Fibroblast of lung (primary cell): ENCODE data around the gene RNU5B-1. TPM values are rescaled to one million over a fixed set of nuclear protein-coding genes. Genes with fewer than 3 reads are reported as not detected.

Source experiments
- DNase-seq, 2 donors: peaks; one replicate each; pipeline versions ENCODE4 v3.0.0 to v3.0.0-alpha.2; 2010; ENCODE audit warnings: low read depth in 2 of 2
- H2AFZ ChIP-seq: 2 replicates; pipeline ENCODE4 v1.5.1; 2012; ENCODE audit warnings: low read length, control low read depth, inconsistent platforms
- H3K27ac ChIP-seq: 2 replicates; pipeline ENCODE4 v1.5.1; 2011; ENCODE audit warnings: low read length, control low read depth; ENCODE audit not compliant: insufficient read depth
- H3K27me3 ChIP-seq: 2 replicates; pipeline ENCODE4 v1.5.1; 2011; ENCODE audit warnings: mild to moderate bottlenecking, low read length; ENCODE audit not compliant: control insufficient read depth, insufficient read depth
- H3K36me3 ChIP-seq: 2 replicates; pipeline ENCODE4 v1.5.1; 2011; ENCODE audit warnings: low read length; ENCODE audit not compliant: control insufficient read depth, insufficient read depth
- H3K4me1 ChIP-seq: 2 replicates; pipeline ENCODE4 v1.5.1; 2011; ENCODE audit warnings: low read length; ENCODE audit not compliant: control insufficient read depth, insufficient read depth; ENCODE audit errors: extremely low read depth
- H3K4me2 ChIP-seq: 2 replicates; pipeline ENCODE4 v1.5.1; 2011; ENCODE audit warnings: low read length, control low read depth; ENCODE audit not compliant: insufficient read depth; ENCODE audit errors: extremely low read depth
- H3K4me3 ChIP-seq, 4 experiments: fragments of 200-600 bp in 1 of 4; sonication (generic) in 1 of 4; replicated peaks in 1 of 4; 2 replicates each; pipeline ENCODE4 v1.5.1; 2011 to 2016; ENCODE audit warnings: low read length in 4 of 4, low read depth in 3 of 4, mild to moderate bottlenecking in 3 of 4, control low read depth in 2 of 4, inconsistent platforms in 1 of 4, mixed read lengths in 1 of 4; ENCODE audit not compliant: insufficient read depth in 1 of 4; ENCODE audit errors: control extremely low read depth in 1 of 4
- H3K79me2 ChIP-seq: 2 replicates; pipeline ENCODE4 v1.5.1; 2012; ENCODE audit warnings: mild to moderate bottlenecking, low read length, inconsistent platforms; ENCODE audit not compliant: control insufficient read depth, insufficient read depth
- H3K9ac ChIP-seq: 2 replicates; pipeline ENCODE4 v1.5.1; 2011; ENCODE audit warnings: mild to moderate bottlenecking, low read length, control low read depth; ENCODE audit not compliant: insufficient read depth
- H3K9me3 ChIP-seq: 2 replicates; pipeline ENCODE4 v1.5.1; 2012; ENCODE audit warnings: low read depth, low read length; ENCODE audit not compliant: control insufficient read depth, insufficient read depth
- H4K20me1 ChIP-seq: 2 replicates; pipeline ENCODE4 v1.5.1; 2011; ENCODE audit warnings: low read length; ENCODE audit not compliant: control insufficient read depth, insufficient read depth; ENCODE audit errors: extremely low read depth
- CTCF ChIP-seq, 2 donors: IDR thresholded peaks in 1 of 2; conservative IDR thresholded peaks in 1 of 2; 1 replicate in 1 of 2; 2 replicates in 1 of 2; pipeline ENCODE4 v1.5.1; 2011 to 2012; ENCODE audit warnings: low read length in 2 of 2, control low read depth in 1 of 2, inconsistent platforms in 1 of 2, low read depth in 1 of 2, mild to moderate bottlenecking in 1 of 2
- EZH2 ChIP-seq: IDR thresholded peaks from 2 replicates; pipeline ENCODE4 v1.5.1; 2012; ENCODE audit warnings: low read length, control low read depth, mild to moderate bottlenecking; ENCODE audit errors: missing control alignments
- polyA plus RNA-seq, 2 donors: library from polyadenylated mRNA; depleted of rRNA in 1 of 2; stranded (reverse) in 1 of 2; unstranded in 1 of 2; fragments of >200 nt; gene quantifications; 2 replicates each; pipeline ENCODE4 v1.2.1, GENCODE V29; 2011 to 2012; ENCODE audit warnings: missing spikeins in 1 of 2
- total RNA-seq: library from RNA; depleted of rRNA; stranded (reverse); fragments of >200 nt; gene quantifications from 2 replicates; pipeline ENCODE4 v1.2.1, GENCODE V29; 2014

RNU5B-1 gene
- total and polyA plus RNA-seq, 2 donors (not counting 1 experiment from before 2014, with no cell fraction given) = not detected

DNA sequence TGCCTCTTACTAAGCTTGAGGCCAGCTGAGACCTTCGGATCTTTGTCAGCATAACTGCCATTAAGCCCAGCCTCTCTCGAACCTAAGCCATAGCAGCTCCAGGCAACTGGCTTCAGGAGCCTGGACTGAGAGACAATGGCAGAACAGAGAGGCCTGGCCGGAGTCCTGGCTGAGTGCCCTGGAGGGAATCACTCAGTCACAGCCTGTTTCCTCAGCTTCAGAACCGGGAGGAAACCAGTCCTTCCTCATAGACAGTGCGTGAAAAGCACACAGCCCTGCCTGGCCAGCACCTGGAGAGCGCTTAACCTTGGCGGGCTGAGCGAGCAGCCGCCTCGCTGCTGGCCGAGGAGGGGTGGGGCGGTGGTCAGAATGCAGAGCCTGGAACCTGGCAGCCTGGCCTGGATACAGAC, 21.6 kb downstream of the RNU5B-1 start:
- no peak overlapping the region for H3K4me3 ChIP-seq
- H3K4me2 ChIP-seq = no peak overlapping the region
- no peak overlapping the region for H2AFZ ChIP-seq
- H3K9ac ChIP-seq = no peak overlapping the region
- no peaks in the 10 kb centered on the region for H4K20me1 ChIP-seq
- DNase-seq = peak in 1 of 2 donors; percentile 14
- H3K4me1 ChIP-seq = no peaks in the 10 kb centered on the region
- H3K27me3 ChIP-seq = peaks cover 2% of the 10 kb centered on the region
- no peak overlapping the region for H3K27ac ChIP-seq
- no peaks in the 10 kb centered on the region for H3K79me2 ChIP-seq
- TF ChIP-seq EZH2 = no peak
- H3K36me3 ChIP-seq = no peaks in the 10 kb centered on the region
- no peaks in the 10 kb centered on the region for H3K9me3 ChIP-seq

DNA sequence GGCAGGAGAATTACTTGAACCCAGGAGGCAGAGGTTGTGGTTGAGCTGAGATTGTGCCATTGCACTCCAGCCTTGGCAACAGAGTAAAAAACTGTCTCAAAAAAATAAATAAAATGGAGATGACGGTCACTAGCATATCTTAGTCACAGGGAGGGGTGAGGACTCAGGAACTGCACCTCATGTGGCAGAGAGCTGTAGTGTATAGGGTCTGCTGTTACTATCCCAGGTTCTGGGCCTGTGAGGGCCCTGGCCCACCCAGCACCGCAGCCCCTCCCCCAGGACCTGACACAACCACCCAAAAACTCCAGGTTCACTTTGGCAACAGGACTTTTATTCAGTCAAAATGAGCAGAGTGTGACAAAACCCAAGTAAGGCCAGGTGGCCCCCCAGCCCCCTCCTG, 22.3 kb downstream of the RNU5B-1 start:
- TF ChIP-seq CTCF (conservative IDR thresholded peaks at IDR 0.05 in 1 of 2, IDR thresholded peaks at IDR 0.05 in 1 of 2; ENCODE audit: low read depth in 1 of 2, low read length in 2 of 2) (no peak), EZH2 (no peak)
- Histone ChIP-seq H3K4me2 (no peak overlapping the region), H3K4me1 (no peaks in the 10 kb centered on the region), H4K20me1 (no peaks in the 10 kb centered on the region), H3K27ac (no peak overlapping the region), H3K27me3 (no peaks in the 10 kb centered on the region), H3K4me3 (no peak overlapping the region), H3K36me3 (no peaks in the 10 kb centered on the region), H3K9me3 (no peaks in the 10 kb centered on the region), H3K9ac (no peak overlapping the region), H3K79me2 (no peaks in the 10 kb centered on the region), H2AFZ (no peak overlapping the region)
- no peak for DNase-seq

DNA sequence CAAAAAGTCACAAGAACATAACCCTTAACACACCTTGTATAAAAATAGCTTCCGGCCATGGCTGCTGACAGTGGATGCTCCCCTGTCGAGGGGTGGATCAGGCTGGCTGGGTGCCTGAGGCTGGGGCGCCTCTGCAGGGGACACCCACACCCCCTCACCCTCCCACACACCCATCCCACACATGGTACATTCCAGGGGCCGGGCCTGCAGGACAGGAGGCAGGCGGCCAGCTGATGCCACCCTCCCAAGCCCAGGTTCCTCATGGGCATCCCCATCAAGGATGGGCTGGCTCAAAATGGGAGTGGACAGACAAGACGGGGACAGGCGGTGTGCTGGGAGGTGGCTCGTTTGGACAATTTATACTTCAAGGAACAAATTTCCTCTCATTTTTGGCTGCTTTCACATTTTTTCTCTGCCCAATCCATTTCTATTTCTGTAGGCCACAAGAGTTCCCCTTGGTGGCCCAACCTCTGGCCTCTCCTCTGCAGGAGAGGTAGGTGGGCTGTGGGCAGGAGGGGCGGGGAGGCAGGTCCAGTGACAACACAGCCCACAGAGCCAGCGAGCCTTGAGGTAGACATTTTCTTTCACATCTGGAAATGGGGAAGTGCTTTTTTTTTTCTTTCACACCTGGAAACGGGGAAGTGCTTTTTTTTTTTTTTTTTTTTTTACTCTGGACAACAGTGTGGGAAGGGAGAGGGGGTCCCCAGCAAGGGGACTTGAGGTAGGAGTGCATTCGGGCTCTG, 23.3 kb downstream of the RNU5B-1 start:
- Histone ChIP-seq H3K79me2 (no peaks in the 10 kb centered on the region), H2AFZ (no peak overlapping the region), H3K36me3 (no peaks in the 10 kb centered on the region), H3K27ac (no peak overlapping the region), H3K4me2 (no peak overlapping the region), H3K4me3 (no peak overlapping the region), H3K4me1 (no peaks in the 10 kb centered on the region), H4K20me1 (no peaks in the 10 kb centered on the region), H3K9ac (no peak overlapping the region), H3K27me3 (no peaks in the 10 kb centered on the region), H3K9me3 (no peaks in the 10 kb centered on the region)
- no peak for TF ChIP-seq EZH2
- no peak for TF ChIP-seq CTCF (conservative IDR thresholded peaks at IDR 0.05 in 1 of 2, IDR thresholded peaks at IDR 0.05 in 1 of 2; ENCODE audit: low read depth in 1 of 2, low read length in 2 of 2)
- DNase-seq = no peak
